ENCODE measurements around the gene MRPS9. TPM values are rescaled to one million over a fixed set of nuclear protein-coding genes. Genes with fewer than 3 reads are reported as not detected.

Gene MRPS9
- polyA plus RNA-seq, 1 donor (not counting 4 experiments of a cell fraction or from before 2014, with no cell fraction given), result 33.3 TPM

GRCh38 chr2:105111365-105112150 is 73.7 kb downstream of the MRPS9 start:
- H2AFZ ChIP-seq (ENCODE audit: control insufficient read depth, low read length), result no peak overlapping the region
- no peak for TF ChIP-seq EZH2 (IDR thresholded peaks at IDR 0.05; ENCODE audit: low read length)
- TF ChIP-seq, protein P1, sequence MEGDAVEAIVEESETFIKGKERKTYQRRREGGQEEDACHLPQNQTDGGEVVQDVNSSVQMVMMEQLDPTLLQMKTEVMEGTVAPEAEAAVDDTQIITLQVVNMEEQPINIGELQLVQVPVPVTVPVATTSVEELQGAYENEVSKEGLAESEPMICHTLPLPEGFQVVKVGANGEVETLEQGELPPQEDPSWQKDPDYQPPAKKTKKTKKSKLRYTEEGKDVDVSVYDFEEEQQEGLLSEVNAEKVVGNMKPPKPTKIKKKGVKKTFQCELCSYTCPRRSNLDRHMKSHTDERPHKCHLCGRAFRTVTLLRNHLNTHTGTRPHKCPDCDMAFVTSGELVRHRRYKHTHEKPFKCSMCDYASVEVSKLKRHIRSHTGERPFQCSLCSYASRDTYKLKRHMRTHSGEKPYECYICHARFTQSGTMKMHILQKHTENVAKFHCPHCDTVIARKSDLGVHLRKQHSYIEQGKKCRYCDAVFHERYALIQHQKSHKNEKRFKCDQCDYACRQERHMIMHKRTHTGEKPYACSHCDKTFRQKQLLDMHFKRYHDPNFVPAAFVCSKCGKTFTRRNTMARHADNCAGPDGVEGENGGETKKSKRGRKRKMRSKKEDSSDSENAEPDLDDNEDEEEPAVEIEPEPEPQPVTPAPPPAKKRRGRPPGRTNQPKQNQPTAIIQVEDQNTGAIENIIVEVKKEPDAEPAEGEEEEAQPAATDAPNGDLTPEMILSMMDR (optimal IDR thresholded peaks at IDR 0.05 in 1 of 3, IDR thresholded peaks at IDR 0.05 in 1 of 3, conservative IDR thresholded peaks at IDR 0.05 in 1 of 3; ENCODE audit: extremely low read depth in 1 of 3, insufficient read depth in 2 of 3, low read length in 3 of 3), result no peak
- H3K9ac ChIP-seq (ENCODE audit: control insufficient read depth, extremely low read depth, insufficient read depth, low read length), result no peak overlapping the region
- no peak overlapping the region for H3K27ac ChIP-seq (ENCODE audit: control insufficient read depth, insufficient read depth, low read length)
- dilution Hi-C loops (cut with MboI; ENCODE audit: extremely low pct_ligation_motif_present, low sequenced_read_pairs), result loop anchor here (25.0 kb wide), 1 partner anchor 101 kb away; no protein-coding TSS in a partner anchor
- H3K36me3 ChIP-seq (ENCODE audit: control insufficient read depth in 2 of 2, extremely low read depth in 1 of 2, insufficient read depth in 2 of 2, low read length in 2 of 2), result no peaks in the 10 kb centered on the region
- DNase-seq (ENCODE audit: low read depth, low spot score) (no peak), FAIRE-seq (no peak)
- H3K79me2 ChIP-seq (ENCODE audit: control insufficient read depth, insufficient read depth, low read length), result no peaks in the 10 kb centered on the region
- no peaks in the 10 kb centered on the region for H4K20me1 ChIP-seq (ENCODE audit: control insufficient read depth, extremely low read depth, insufficient read depth, low read length)
- H3K4me2 ChIP-seq (ENCODE audit: control insufficient read depth, extremely low read depth, insufficient read depth, low read depth, low read length), result no peak overlapping the region
- H3K4me1 ChIP-seq (ENCODE audit: control insufficient read depth, extremely low read depth, insufficient read depth, low read length), result peaks cover 3% of the 10 kb centered on the region
- no peaks in the 10 kb centered on the region for H3K9me1 ChIP-seq (ENCODE audit: control insufficient read depth, extremely low read depth, insufficient read depth, low read length)
- H3K27me3 ChIP-seq (ENCODE audit: control insufficient read depth, extremely low read depth, insufficient read depth, low read length), result no peaks in the 10 kb centered on the region
- no peaks in the 10 kb centered on the region for H3K9me3 ChIP-seq (ENCODE audit: control insufficient read depth, low read depth, low read length)
- no peak overlapping the region for H3K4me3 ChIP-seq (ENCODE audit: control insufficient read depth in 2 of 3, extremely low read depth in 1 of 3, insufficient read depth in 2 of 3, low read depth in 1 of 3, low read length in 3 of 3)

GRCh38 chr2:105112345-105112744 is 74.5 kb downstream of the MRPS9 start:
- TF ChIP-seq EZH2 (IDR thresholded peaks at IDR 0.05; ENCODE audit: low read length), result no peak
- TF ChIP-seq, protein P1 (optimal IDR thresholded peaks at IDR 0.05 in 1 of 3, IDR thresholded peaks at IDR 0.05 in 1 of 3, conservative IDR thresholded peaks at IDR 0.05 in 1 of 3; ENCODE audit: extremely low read depth in 1 of 3, insufficient read depth in 2 of 3, low read length in 3 of 3), result no peak
- no peak overlapping the region for H3K4me3 ChIP-seq (ENCODE audit: control insufficient read depth in 2 of 3, extremely low read depth in 1 of 3, insufficient read depth in 2 of 3, low read depth in 1 of 3, low read length in 3 of 3)
- no peaks in the 10 kb centered on the region for H3K9me3 ChIP-seq (ENCODE audit: control insufficient read depth, low read depth, low read length)
- H4K20me1 ChIP-seq (ENCODE audit: control insufficient read depth, extremely low read depth, insufficient read depth, low read length), result no peaks in the 10 kb centered on the region
- no peaks in the 10 kb centered on the region for H3K36me3 ChIP-seq (ENCODE audit: control insufficient read depth in 2 of 2, extremely low read depth in 1 of 2, insufficient read depth in 2 of 2, low read length in 2 of 2)
- FAIRE-seq (no peak), DNase-seq (ENCODE audit: low read depth, low spot score) (no peak)
- no peaks in the 10 kb centered on the region for H3K79me2 ChIP-seq (ENCODE audit: control insufficient read depth, insufficient read depth, low read length)
- H3K27me3 ChIP-seq (ENCODE audit: control insufficient read depth, extremely low read depth, insufficient read depth, low read length), result no peaks in the 10 kb centered on the region
- dilution Hi-C loops (cut with MboI; ENCODE audit: extremely low pct_ligation_motif_present, low sequenced_read_pairs), result loop anchor here (25.0 kb wide), 1 partner anchor 100 kb away; no protein-coding TSS in a partner anchor
- H3K9ac ChIP-seq (ENCODE audit: control insufficient read depth, extremely low read depth, insufficient read depth, low read length), result no peak overlapping the region
- no peak overlapping the region for H3K27ac ChIP-seq (ENCODE audit: control insufficient read depth, insufficient read depth, low read length)
- H3K4me2 ChIP-seq (ENCODE audit: control insufficient read depth, extremely low read depth, insufficient read depth, low read depth, low read length), result no peak overlapping the region
- H3K9me1 ChIP-seq (ENCODE audit: control insufficient read depth, extremely low read depth, insufficient read depth, low read length), result no peaks in the 10 kb centered on the region
- H3K4me1 ChIP-seq (ENCODE audit: control insufficient read depth, extremely low read depth, insufficient read depth, low read length), result peaks cover 3% of the 10 kb centered on the region
- no peak overlapping the region for H2AFZ ChIP-seq (ENCODE audit: control insufficient read depth, low read length)
